HG03469 (cell line): ENCODE results near the gene MPHOSPH9.

Source experiments
- ATAC-seq: cut with Tn5 transposase; IDR thresholded peaks from one replicate; pipeline ENCODE4 v1.9.1; 2021; ENCODE audit warnings: mild to moderate bottlenecking, moderate library complexity, moderate number of reproducible peaks; ENCODE audit not compliant: unreplicated experiment

The MPHOSPH9 gene

GRCh38 chr12:123150275-123150743, 82.6 kb downstream of the MPHOSPH9 start:
- ATAC-seq: no peak

GRCh38 chr12:123149501-123150274, 83.3 kb downstream of the MPHOSPH9 start:
- ATAC-seq: no peak

GRCh38 chr12:123149088-123149487, 83.9 kb downstream of the MPHOSPH9 start:
- no peak for ATAC-seq

GRCh38 chr12:123148655-123149054, 84.3 kb downstream of the MPHOSPH9 start:
- ATAC-seq: no peak

GRCh38 chr12:123148223-123148622, 84.7 kb downstream of the MPHOSPH9 start:
- no peak for ATAC-seq

- no peak for ATAC-seq
Measured at GRCh38 chr12:123145211-123145610, 87.7 kb downstream of the MPHOSPH9 start.

- no peak for ATAC-seq
Measured at GRCh38 chr12:123143736-123144461, 89.0 kb downstream of the MPHOSPH9 start.

- no peak for ATAC-seq
Measured at GRCh38 chr12:123142921-123143735, 89.8 kb downstream of the MPHOSPH9 start.

GRCh38 chr12:123142518-123142840, 90.5 kb downstream of the MPHOSPH9 start:
- ATAC-seq: no peak

GRCh38 chr12:123141615-123142517, 91.1 kb downstream of the MPHOSPH9 start:
- no peak for ATAC-seq

- no peak for ATAC-seq
Measured at GRCh38 chr12:123140676-123141614, 92.0 kb downstream of the MPHOSPH9 start.

- no peak for ATAC-seq
Measured at GRCh38 chr12:123139926-123140675, 92.8 kb downstream of the MPHOSPH9 start.

- ATAC-seq: no peak
Measured at GRCh38 chr12:123135688-123136087, 97.3 kb downstream of the MPHOSPH9 start.

- no peak for ATAC-seq
Measured at GRCh38 chr12:123134826-123135225, 98.1 kb downstream of the MPHOSPH9 start.

GRCh38 chr12:123134271-123134671, 98.7 kb downstream of the MPHOSPH9 start:
- no peak for ATAC-seq

GRCh38 chr12:123133701-123134100, 99.2 kb downstream of the MPHOSPH9 start:
- no peak for ATAC-seq

- no peak for ATAC-seq
Measured at GRCh38 chr12:123132951-123133619, 99.9 kb downstream of the MPHOSPH9 start.

- ATAC-seq: no peak
Measured at GRCh38 chr12:123131879-123132402, 101.0 kb downstream of the MPHOSPH9 start.
